ENCODE results near the gene TMEM250. TPM values are rescaled to one million over a fixed set of nuclear protein-coding genes. Genes with fewer than 3 reads are reported as not detected.

TMEM250 gene
- total RNA-seq, 1 donor from 2014 or later: 29.8 TPM

DNA sequence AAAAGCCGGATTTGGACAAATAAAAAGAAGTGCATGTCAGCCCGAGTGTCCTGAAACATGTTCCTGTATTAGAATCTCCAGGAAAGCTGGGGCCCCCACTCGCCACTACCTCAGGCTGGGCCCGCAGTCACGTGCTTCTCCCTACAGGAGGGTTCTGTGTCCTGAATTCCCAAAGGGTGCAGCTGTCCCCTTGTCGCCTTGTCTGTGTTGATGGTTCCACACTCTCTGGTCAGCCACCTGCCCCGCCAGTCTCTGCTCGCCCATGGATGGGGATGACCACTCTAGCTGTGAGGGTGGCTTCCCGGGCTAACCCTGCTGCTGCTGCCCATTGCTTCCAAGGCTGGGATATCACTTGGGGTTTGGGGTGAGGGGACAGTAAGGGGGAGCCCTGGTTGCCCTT is 3.1 kb upstream of the TMEM250 start:
- Histone ChIP-seq H4K20me1 (ENCODE audit: insufficient read depth, low read length) (peaks cover 16% of the 10 kb centered on the region), H3K4me1 (ENCODE audit: insufficient read depth, low read length) (peaks cover 17% of the 10 kb centered on the region), H3K9ac (ENCODE audit: low read length) (no peak overlapping the region), H3K36me3 (ENCODE audit: insufficient read depth, low read length) (no peaks in the 10 kb centered on the region), H2AFZ (ENCODE audit: low read depth, low read length) (no peak overlapping the region), H3K4me3 (ENCODE audit: insufficient read depth, low read depth, low read length) (no peak overlapping the region), H3K4me2 (ENCODE audit: low read length) (no peak overlapping the region), H3K27ac (ENCODE audit: low read depth, low read length) (no peak overlapping the region), H3K9me3 (ENCODE audit: insufficient read depth, low read depth, low read length) (peaks cover 3% of the 10 kb centered on the region), H3K79me2 (ENCODE audit: insufficient read depth, low read length) (peaks cover 28% of the 10 kb centered on the region), H3K27me3 (ENCODE audit: insufficient read depth, low read length) (no peaks in the 10 kb centered on the region)
- Mint-ChIP-seq H3K4me1 (ENCODE audit: low read depth, unreplicated experiment) (no peaks in the 10 kb centered on the region), H3K27ac (ENCODE audit: unreplicated experiment) (peak overlapping the region; percentile 66), H3K4me3 (ENCODE audit: unreplicated experiment) (peak overlapping the region; percentile 50), H3K36me3 (ENCODE audit: low read depth, unreplicated experiment) (no peaks in the 10 kb centered on the region), H3K27me3 (ENCODE audit: low read depth, unreplicated experiment) (peaks cover 15% of the 10 kb centered on the region), H3K9me3 (ENCODE audit: unreplicated experiment) (peaks cover 3% of the 10 kb centered on the region)
- FAIRE-seq (no peak), DNase-seq (ENCODE audit: low read depth) (no peak)
- TF ChIP-seq EZH2 (IDR thresholded peaks at IDR 0.05; ENCODE audit: insufficient read depth, low read length): no peak
- TF ChIP-seq CTCF (IDR thresholded peaks at IDR 0.05; ENCODE audit: insufficient read depth, low read depth, low read length): no peak

DNA sequence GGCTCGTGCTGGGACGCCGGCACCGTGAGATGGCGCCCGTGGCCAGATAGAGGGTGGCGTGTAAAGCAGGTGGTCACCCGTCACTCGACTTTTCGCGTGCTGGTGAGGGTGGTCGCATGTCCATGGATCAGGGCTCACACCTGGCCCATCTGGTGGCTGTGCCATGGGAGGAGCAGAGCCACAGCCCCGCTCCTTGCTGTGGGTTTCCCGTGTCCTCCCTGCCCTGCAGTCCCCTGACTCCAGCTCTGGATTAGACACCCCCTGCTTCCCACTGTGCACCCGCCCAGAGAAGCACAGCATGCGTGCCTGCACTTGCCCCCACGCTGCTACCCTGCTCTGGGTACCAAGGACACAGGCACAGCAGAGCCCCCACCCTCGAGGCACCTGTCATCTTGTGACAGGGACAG is 1.8 kb upstream of the TMEM250 start:
- no peak overlapping the region for H3K27ac Mint-ChIP-seq (ENCODE audit: unreplicated experiment)
- TF ChIP-seq CTCF (IDR thresholded peaks at IDR 0.05; ENCODE audit: insufficient read depth, low read depth, low read length): no peak
- no peak for TF ChIP-seq EZH2 (IDR thresholded peaks at IDR 0.05; ENCODE audit: insufficient read depth, low read length)
- Histone ChIP-seq H3K4me2 (ENCODE audit: low read length) (no peak overlapping the region), H2AFZ (ENCODE audit: low read depth, low read length) (no peak overlapping the region), H3K4me1 (ENCODE audit: insufficient read depth, low read length) (peaks cover 17% of the 10 kb centered on the region), H4K20me1 (ENCODE audit: insufficient read depth, low read length) (peaks cover 20% of the 10 kb centered on the region), H3K9me3 (ENCODE audit: insufficient read depth, low read depth, low read length) (no peaks in the 10 kb centered on the region), H3K9ac (ENCODE audit: low read length) (no peak overlapping the region), H3K4me3 (ENCODE audit: insufficient read depth, low read depth, low read length) (no peak overlapping the region), H3K79me2 (ENCODE audit: insufficient read depth, low read length) (peaks cover 40% of the 10 kb centered on the region), H3K27me3 (ENCODE audit: insufficient read depth, low read length) (no peaks in the 10 kb centered on the region), H3K27ac (ENCODE audit: low read depth, low read length) (no peak overlapping the region), H3K36me3 (ENCODE audit: insufficient read depth, low read length) (no peaks in the 10 kb centered on the region)
- H3K4me1 Mint-ChIP-seq (ENCODE audit: low read depth, unreplicated experiment): no peaks in the 10 kb centered on the region
- DNase-seq (ENCODE audit: low read depth) (no peak), FAIRE-seq (no peak)
- H3K36me3 Mint-ChIP-seq (ENCODE audit: low read depth, unreplicated experiment): no peaks in the 10 kb centered on the region
- H3K9me3 Mint-ChIP-seq (ENCODE audit: unreplicated experiment): peaks cover 3% of the 10 kb centered on the region
- peak overlapping the region; percentile 85 for H3K4me3 Mint-ChIP-seq (ENCODE audit: unreplicated experiment)
- peaks cover 15% of the 10 kb centered on the region for H3K27me3 Mint-ChIP-seq (ENCODE audit: low read depth, unreplicated experiment)

DNA sequence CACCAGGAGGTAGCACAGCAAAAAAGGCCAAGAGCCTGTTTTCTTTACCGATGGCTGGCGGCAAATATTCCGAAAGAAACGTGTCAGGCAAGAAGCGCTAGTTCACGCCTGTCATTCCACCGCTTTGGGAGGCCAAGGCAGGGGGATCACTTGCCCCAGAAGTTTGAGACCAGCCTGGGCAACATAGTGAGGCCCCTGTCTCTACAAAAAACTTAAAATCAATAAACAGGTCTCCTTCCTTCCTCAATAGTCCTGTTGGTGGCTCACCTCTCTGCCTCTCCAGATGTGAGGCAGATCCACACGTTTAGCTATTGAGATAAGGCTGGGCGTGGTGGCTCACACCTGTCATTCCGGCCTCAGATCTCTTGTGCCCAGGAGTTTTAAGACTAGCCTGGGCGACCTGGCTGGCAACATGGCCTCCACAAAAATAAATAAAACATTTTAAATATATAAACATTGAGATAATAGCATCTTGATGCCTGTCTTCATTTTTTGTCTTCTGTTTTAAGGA is 1.3 kb upstream of the TMEM250 start:
- peak overlapping the region; percentile 31 for H3K27ac Mint-ChIP-seq (ENCODE audit: unreplicated experiment)
- H3K9me3 Mint-ChIP-seq (ENCODE audit: unreplicated experiment): peaks cover 2% of the 10 kb centered on the region

More for the DNA sequence above, 1.3 kb upstream of the TMEM250 start:
- no peaks in the 10 kb centered on the region for H3K27me3 ChIP-seq (ENCODE audit: insufficient read depth, low read length)
- peak overlapping the region; percentile 86 for H3K4me2 ChIP-seq (ENCODE audit: low read length)
- Mint-ChIP-seq H3K4me1 (ENCODE audit: low read depth, unreplicated experiment) (no peaks in the 10 kb centered on the region), H3K27me3 (ENCODE audit: low read depth, unreplicated experiment) (peaks cover 11% of the 10 kb centered on the region), H3K36me3 (ENCODE audit: low read depth, unreplicated experiment) (no peaks in the 10 kb centered on the region), H3K4me3 (ENCODE audit: unreplicated experiment) (peak overlapping the region; percentile 85)
- peaks cover 44% of the 10 kb centered on the region for H3K79me2 ChIP-seq (ENCODE audit: insufficient read depth, low read length)
- H3K9me3 ChIP-seq (ENCODE audit: insufficient read depth, low read depth, low read length): no peaks in the 10 kb centered on the region
- no peak for FAIRE-seq
- peak overlapping the region; percentile 71 for H3K4me3 ChIP-seq (ENCODE audit: insufficient read depth, low read depth, low read length)
- peaks cover 17% of the 10 kb centered on the region for H3K4me1 ChIP-seq (ENCODE audit: insufficient read depth, low read length)
- H3K27ac ChIP-seq (ENCODE audit: low read depth, low read length): no peak overlapping the region
- DNase-seq (ENCODE audit: low read depth): no peak
- H3K9ac ChIP-seq (ENCODE audit: low read length): peak overlapping the region; percentile 88
- TF ChIP-seq CTCF (IDR thresholded peaks at IDR 0.05; ENCODE audit: insufficient read depth, low read depth, low read length): no peak
- no peak for TF ChIP-seq EZH2 (IDR thresholded peaks at IDR 0.05; ENCODE audit: insufficient read depth, low read length)
- peak overlapping the region; percentile 60 for H2AFZ ChIP-seq (ENCODE audit: low read depth, low read length)
- H3K36me3 ChIP-seq (ENCODE audit: insufficient read depth, low read length): no peaks in the 10 kb centered on the region
- H4K20me1 ChIP-seq (ENCODE audit: insufficient read depth, low read length): peaks cover 20% of the 10 kb centered on the region

Data from astrocyte (in vitro differentiated cells and primary cell).